ENCODE data around the gene SLC30A2.

Gene SLC30A2

GRCh38 chr1:26064553-26064952 lies 18.6 kb upstream of the SLC30A2 start:
- DNase-seq (ENCODE audit: low spot score in 2 of 2) (no peak), ATAC-seq (replicated peaks; ENCODE audit: extremely low read depth, poor library complexity, severe bottlenecking) (no peak)
- Mint-ChIP-seq H3K4me1 (no peaks in the 10 kb centered on the region), H3K4me3 (no peak overlapping the region), H3K27ac (ENCODE audit: low read depth) (no peak overlapping the region), H3K27me3 (peaks cover 71% of the 10 kb centered on the region), H3K9me3 (no peaks in the 10 kb centered on the region), H3K36me3 (ENCODE audit: insufficient read depth) (no peaks in the 10 kb centered on the region)

- no peaks in the 10 kb centered on the region for H3K9me3 Mint-ChIP-seq
- H3K4me3 Mint-ChIP-seq = no peak overlapping the region
- H3K4me1 Mint-ChIP-seq = no peaks in the 10 kb centered on the region
- DNase-seq (ENCODE audit: low spot score in 2 of 2) (no peak), ATAC-seq (replicated peaks; ENCODE audit: extremely low read depth, poor library complexity, severe bottlenecking) (no peak)
- peaks cover 72% of the 10 kb centered on the region for H3K27me3 Mint-ChIP-seq
- H3K27ac Mint-ChIP-seq (ENCODE audit: low read depth) = no peak overlapping the region
- no peaks in the 10 kb centered on the region for H3K36me3 Mint-ChIP-seq (ENCODE audit: insufficient read depth)
These were observed 15.1 kb upstream of the SLC30A2 start for GRCh38 chr1:26060832-26061574.

GRCh38 chr1:26059906-26060305 lies 14.0 kb upstream of the SLC30A2 start:
- H3K4me3 Mint-ChIP-seq = no peak overlapping the region
- peaks cover 68% of the 10 kb centered on the region for H3K27me3 Mint-ChIP-seq
- H3K27ac Mint-ChIP-seq (ENCODE audit: low read depth) = no peak overlapping the region
- ATAC-seq (replicated peaks; ENCODE audit: extremely low read depth, poor library complexity, severe bottlenecking) (no peak), DNase-seq (ENCODE audit: low spot score in 2 of 2) (no peak)
- no peaks in the 10 kb centered on the region for H3K36me3 Mint-ChIP-seq (ENCODE audit: insufficient read depth)
- no peaks in the 10 kb centered on the region for H3K4me1 Mint-ChIP-seq
- no peaks in the 10 kb centered on the region for H3K9me3 Mint-ChIP-seq

- Mint-ChIP-seq H3K27ac (ENCODE audit: low read depth) (no peak overlapping the region), H3K9me3 (no peaks in the 10 kb centered on the region), H3K27me3 (peaks cover 70% of the 10 kb centered on the region), H3K4me3 (no peak overlapping the region), H3K36me3 (ENCODE audit: insufficient read depth) (no peaks in the 10 kb centered on the region), H3K4me1 (no peaks in the 10 kb centered on the region)
- ATAC-seq (replicated peaks; ENCODE audit: extremely low read depth, poor library complexity, severe bottlenecking) (no peak), DNase-seq (ENCODE audit: low spot score in 2 of 2) (no peak)
These were observed 12.2 kb upstream of the SLC30A2 start for GRCh38 chr1:26058052-26058595.

GRCh38 chr1:26057189-26057588 lies 11.3 kb upstream of the SLC30A2 start:
- no peaks in the 10 kb centered on the region for H3K4me1 Mint-ChIP-seq
- DNase-seq (ENCODE audit: low spot score in 2 of 2) = no peak
- H3K27ac Mint-ChIP-seq (ENCODE audit: low read depth) = no peak overlapping the region
- ATAC-seq (replicated peaks; ENCODE audit: extremely low read depth, poor library complexity, severe bottlenecking) = no peak
- peaks cover 72% of the 10 kb centered on the region for H3K27me3 Mint-ChIP-seq
- H3K9me3 Mint-ChIP-seq = no peaks in the 10 kb centered on the region
- no peaks in the 10 kb centered on the region for H3K36me3 Mint-ChIP-seq (ENCODE audit: insufficient read depth)
- H3K4me3 Mint-ChIP-seq = no peak overlapping the region

GRCh38 chr1:26055041-26055440 lies 9.1 kb upstream of the SLC30A2 start:
- Mint-ChIP-seq H3K27ac (ENCODE audit: low read depth) (no peak overlapping the region), H3K36me3 (ENCODE audit: insufficient read depth) (no peaks in the 10 kb centered on the region), H3K4me1 (no peaks in the 10 kb centered on the region), H3K4me3 (no peak overlapping the region), H3K9me3 (no peaks in the 10 kb centered on the region), H3K27me3 (peaks cover 82% of the 10 kb centered on the region)
- no peak for ATAC-seq (replicated peaks; ENCODE audit: extremely low read depth, poor library complexity, severe bottlenecking)
- DNase-seq (ENCODE audit: low spot score in 2 of 2) = no peak

GRCh38 chr1:26053718-26054560 lies 8.0 kb upstream of the SLC30A2 start:
- Mint-ChIP-seq H3K27ac (ENCODE audit: low read depth) (no peak overlapping the region), H3K9me3 (no peaks in the 10 kb centered on the region), H3K36me3 (ENCODE audit: insufficient read depth) (no peaks in the 10 kb centered on the region), H3K4me3 (no peak overlapping the region), H3K4me1 (no peaks in the 10 kb centered on the region), H3K27me3 (peaks cover 82% of the 10 kb centered on the region)
- ATAC-seq (replicated peaks; ENCODE audit: extremely low read depth, poor library complexity, severe bottlenecking) (no peak), DNase-seq (ENCODE audit: low spot score in 2 of 2) (no peak)

GRCh38 chr1:26050248-26050640 lies 4.3 kb upstream of the SLC30A2 start:
- Mint-ChIP-seq H3K36me3 (ENCODE audit: insufficient read depth) (no peaks in the 10 kb centered on the region), H3K4me1 (no peaks in the 10 kb centered on the region), H3K9me3 (no peaks in the 10 kb centered on the region), H3K27ac (ENCODE audit: low read depth) (no peak overlapping the region), H3K4me3 (no peak overlapping the region), H3K27me3 (peaks cover 82% of the 10 kb centered on the region)
- ATAC-seq (replicated peaks; ENCODE audit: extremely low read depth, poor library complexity, severe bottlenecking) (no peak), DNase-seq (ENCODE audit: low spot score in 2 of 2) (no peak)

GRCh38 chr1:26049531-26050247 lies 3.8 kb upstream of the SLC30A2 start:
- ATAC-seq (replicated peaks; ENCODE audit: extremely low read depth, poor library complexity, severe bottlenecking) = no peak
- Mint-ChIP-seq H3K9me3 (no peaks in the 10 kb centered on the region), H3K27me3 (peaks cover 84% of the 10 kb centered on the region), H3K4me3 (no peak overlapping the region), H3K4me1 (no peaks in the 10 kb centered on the region), H3K36me3 (ENCODE audit: insufficient read depth) (no peaks in the 10 kb centered on the region), H3K27ac (ENCODE audit: low read depth) (no peak overlapping the region)
- DNase-seq (ENCODE audit: low spot score in 2 of 2) = no peak

- Mint-ChIP-seq H3K4me3 (no peak overlapping the region), H3K27ac (ENCODE audit: low read depth) (no peak overlapping the region), H3K9me3 (no peaks in the 10 kb centered on the region), H3K4me1 (no peaks in the 10 kb centered on the region), H3K36me3 (ENCODE audit: insufficient read depth) (no peaks in the 10 kb centered on the region), H3K27me3 (peaks cover 93% of the 10 kb centered on the region)
- ATAC-seq (replicated peaks; ENCODE audit: extremely low read depth, poor library complexity, severe bottlenecking) = no peak
- DNase-seq (ENCODE audit: low spot score in 2 of 2) = no peak
These were observed 1.5 kb upstream of the SLC30A2 start for GRCh38 chr1:26047278-26047874.

- Mint-ChIP-seq H3K4me3 (no peak overlapping the region), H3K27ac (ENCODE audit: low read depth) (no peak overlapping the region)
These were observed 553 bp upstream of the SLC30A2 start for GRCh38 chr1:26046246-26047095.

More at GRCh38 chr1:26046246-26047095, 553 bp upstream of the SLC30A2 start:
- Mint-ChIP-seq H3K4me1 (no peaks in the 10 kb centered on the region), H3K9me3 (no peaks in the 10 kb centered on the region), H3K27me3 (peaks cover 88% of the 10 kb centered on the region), H3K36me3 (ENCODE audit: insufficient read depth) (no peaks in the 10 kb centered on the region)
- no peak for ATAC-seq (replicated peaks; ENCODE audit: extremely low read depth, poor library complexity, severe bottlenecking)
- no peak for DNase-seq (ENCODE audit: low spot score in 2 of 2)
